ENCODE measurements around the gene MMP24.

DNA sequence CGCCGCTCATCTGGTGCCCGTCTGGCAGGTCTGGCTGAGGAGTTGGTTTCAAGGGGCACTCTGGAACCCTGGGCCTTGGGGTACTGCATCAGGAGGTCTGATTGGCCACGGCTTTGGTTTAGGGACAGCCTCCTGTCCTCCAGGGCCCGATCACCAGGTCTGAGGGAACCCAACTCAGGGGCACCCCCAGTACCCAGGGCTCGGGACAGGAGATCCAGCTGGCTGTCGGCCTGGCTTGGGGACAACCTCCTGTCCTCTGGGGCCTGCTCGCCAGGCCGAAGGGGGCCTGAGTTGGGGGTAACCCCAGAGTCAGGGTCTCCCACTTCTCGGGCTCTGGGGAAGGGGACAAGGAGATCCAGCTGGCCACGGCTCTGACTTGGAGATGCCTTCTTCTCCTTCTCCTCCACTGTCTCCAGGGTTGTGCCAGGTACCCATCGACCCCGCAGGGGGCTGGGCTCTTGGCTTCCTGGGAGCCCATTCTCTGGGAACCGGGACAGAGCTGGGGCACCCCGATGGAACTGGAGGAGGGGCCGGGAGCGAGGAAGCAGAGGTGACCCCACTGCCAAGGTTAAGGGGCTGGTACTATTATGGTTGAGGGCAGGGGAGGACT lies 60.5 kb downstream of the MMP24 start:
- TF ChIP-seq, protein P1, sequence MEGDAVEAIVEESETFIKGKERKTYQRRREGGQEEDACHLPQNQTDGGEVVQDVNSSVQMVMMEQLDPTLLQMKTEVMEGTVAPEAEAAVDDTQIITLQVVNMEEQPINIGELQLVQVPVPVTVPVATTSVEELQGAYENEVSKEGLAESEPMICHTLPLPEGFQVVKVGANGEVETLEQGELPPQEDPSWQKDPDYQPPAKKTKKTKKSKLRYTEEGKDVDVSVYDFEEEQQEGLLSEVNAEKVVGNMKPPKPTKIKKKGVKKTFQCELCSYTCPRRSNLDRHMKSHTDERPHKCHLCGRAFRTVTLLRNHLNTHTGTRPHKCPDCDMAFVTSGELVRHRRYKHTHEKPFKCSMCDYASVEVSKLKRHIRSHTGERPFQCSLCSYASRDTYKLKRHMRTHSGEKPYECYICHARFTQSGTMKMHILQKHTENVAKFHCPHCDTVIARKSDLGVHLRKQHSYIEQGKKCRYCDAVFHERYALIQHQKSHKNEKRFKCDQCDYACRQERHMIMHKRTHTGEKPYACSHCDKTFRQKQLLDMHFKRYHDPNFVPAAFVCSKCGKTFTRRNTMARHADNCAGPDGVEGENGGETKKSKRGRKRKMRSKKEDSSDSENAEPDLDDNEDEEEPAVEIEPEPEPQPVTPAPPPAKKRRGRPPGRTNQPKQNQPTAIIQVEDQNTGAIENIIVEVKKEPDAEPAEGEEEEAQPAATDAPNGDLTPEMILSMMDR (conservative IDR thresholded peaks at IDR 0.05 in 1 of 2, IDR thresholded peaks at IDR 0.05 in 1 of 2; ENCODE audit: low read depth in 1 of 2, low read length in 2 of 2), result no peak
- no peak for TF ChIP-seq EZH2 (IDR thresholded peaks at IDR 0.05; ENCODE audit: low read length, missing control alignments)

Data from fibroblast of lung (primary cell).